GM19324 (cell line): ENCODE results near the gene PTTG1.

Experiments
- ATAC-seq: cut with Tn5 transposase; IDR thresholded peaks from one replicate; pipeline ENCODE4 v1.9.1; 2021; ENCODE audit warnings: mild to moderate bottlenecking, moderate library complexity; ENCODE audit not compliant: unreplicated experiment, low FRiP score

The PTTG1 gene

GRCh38 chr5:160450164-160450932, 28.7 kb downstream of the PTTG1 start:
- peak; percentile 54 for ATAC-seq

- peak; percentile 5 for ATAC-seq
Measured at GRCh38 chr5:160451281-160451680, 29.6 kb downstream of the PTTG1 start.

GRCh38 chr5:160452036-160452435, 30.4 kb downstream of the PTTG1 start:
- no peak for ATAC-seq

- ATAC-seq, result no peak
Measured at GRCh38 chr5:160452795-160453194, 31.1 kb downstream of the PTTG1 start.

GRCh38 chr5:160453751-160454150, 32.1 kb downstream of the PTTG1 start:
- no peak for ATAC-seq

- no peak for ATAC-seq
Measured at GRCh38 chr5:160455600-160455999, 33.9 kb downstream of the PTTG1 start.

GRCh38 chr5:160456480-160457177, 35.0 kb downstream of the PTTG1 start:
- no peak for ATAC-seq

GRCh38 chr5:160457252-160457651, 35.6 kb downstream of the PTTG1 start:
- ATAC-seq, result no peak

- ATAC-seq, result peak; percentile 39
Measured at GRCh38 chr5:160458806-160459800, 37.4 kb downstream of the PTTG1 start.

- ATAC-seq, result no peak
Measured at GRCh38 chr5:160460377-160461049, 38.9 kb downstream of the PTTG1 start.

GRCh38 chr5:160461378-160461777, 39.7 kb downstream of the PTTG1 start:
- ATAC-seq, result no peak

- no peak for ATAC-seq
Measured at GRCh38 chr5:160462167-160462566, 40.5 kb downstream of the PTTG1 start.

- no peak for ATAC-seq
Measured at GRCh38 chr5:160463227-160463626, 41.6 kb downstream of the PTTG1 start.

- no peak for ATAC-seq
Measured at GRCh38 chr5:160463740-160464465, 42.2 kb downstream of the PTTG1 start.

GRCh38 chr5:160464466-160464797, 42.8 kb downstream of the PTTG1 start:
- ATAC-seq, result no peak

GRCh38 chr5:160466116-160466515, 44.5 kb downstream of the PTTG1 start:
- ATAC-seq, result no peak

GRCh38 chr5:160466889-160467554, 45.4 kb downstream of the PTTG1 start:
- ATAC-seq, result no peak

GRCh38 chr5:160467555-160468362, 46.1 kb downstream of the PTTG1 start:
- peak; percentile 97 for ATAC-seq
